Thoracic aorta (tissue), 2 donors: Measurements from ENCODE around the gene AP1S3. TPM values are rescaled to one million over a fixed set of nuclear protein-coding genes. Genes with fewer than 3 reads are reported as not detected.

ENCODE experiments used
- ATAC-seq: fragments of 150-250 bp; one replicate; pipeline ENCODE4 v1.8.0; 2017; ENCODE audit warnings: low read depth; ENCODE audit not compliant: insufficient number of reproducible peaks, low FRiP score
- DNase-seq: peaks from one replicate; pipeline ENCODE4 v3.0.0-alpha.2; 2020; ENCODE audit warnings: low spot score
- H3K27ac ChIP-seq, 2 donors: fragments of 200-600 bp; sonication (generic); 1 replicate in 1 of 2; 2 replicates in 1 of 2; pipeline ENCODE4 v1.5.1; 2016; ENCODE audit warnings: mild to moderate bottlenecking in 2 of 2, moderate library complexity in 2 of 2
- H3K27me3 ChIP-seq: fragments of 200-600 bp; sonication (generic); replicated peaks from 2 replicates; pipeline ENCODE4 v1.6.0; 2016; ENCODE audit warnings: mild to moderate bottlenecking; ENCODE audit not compliant: insufficient read depth
- H3K36me3 ChIP-seq: fragments of 200-600 bp; sonication (generic); one replicate; pipeline ENCODE4 v1.5.1; 2016
- H3K4me1 ChIP-seq, 2 donors: fragments of 200-600 bp; sonication (generic); 1 replicate in 1 of 2; 2 replicates in 1 of 2; pipeline versions ENCODE4 v1.5.1 to v1.6.0; 2016; ENCODE audit warnings: low read depth in 2 of 2, mild to moderate bottlenecking in 1 of 2; ENCODE audit not compliant: control insufficient read depth in 1 of 2
- H3K4me3 ChIP-seq: fragments of 200-600 bp; sonication (generic); 2 replicates; pipeline ENCODE4 v1.5.1; 2016; ENCODE audit warnings: mild to moderate bottlenecking
- H3K9me3 ChIP-seq: fragments of 200-600 bp; sonication (generic); 2 replicates; pipeline ENCODE4 v1.5.1; 2016
- total RNA-seq, 2 donors: library from RNA; depleted of rRNA; stranded (reverse); fragments of >200 nt; gene quantifications; one replicate each; pipeline versions ENCODE4 v1.1.0 to v1.2.3, GENCODE V29; 2016
- TF ChIP-seq, protein P1 (sequence below): fragments of 200-600 bp; sonication (generic); IDR thresholded peaks from one replicate; pipeline ENCODE4 v1.5.1; 2019; ENCODE audit warnings: antibody characterized with exemption

The AP1S3 gene
- total RNA-seq, 2 donors from 2014 or later: 0.95 to 3.0 TPM

DNA sequence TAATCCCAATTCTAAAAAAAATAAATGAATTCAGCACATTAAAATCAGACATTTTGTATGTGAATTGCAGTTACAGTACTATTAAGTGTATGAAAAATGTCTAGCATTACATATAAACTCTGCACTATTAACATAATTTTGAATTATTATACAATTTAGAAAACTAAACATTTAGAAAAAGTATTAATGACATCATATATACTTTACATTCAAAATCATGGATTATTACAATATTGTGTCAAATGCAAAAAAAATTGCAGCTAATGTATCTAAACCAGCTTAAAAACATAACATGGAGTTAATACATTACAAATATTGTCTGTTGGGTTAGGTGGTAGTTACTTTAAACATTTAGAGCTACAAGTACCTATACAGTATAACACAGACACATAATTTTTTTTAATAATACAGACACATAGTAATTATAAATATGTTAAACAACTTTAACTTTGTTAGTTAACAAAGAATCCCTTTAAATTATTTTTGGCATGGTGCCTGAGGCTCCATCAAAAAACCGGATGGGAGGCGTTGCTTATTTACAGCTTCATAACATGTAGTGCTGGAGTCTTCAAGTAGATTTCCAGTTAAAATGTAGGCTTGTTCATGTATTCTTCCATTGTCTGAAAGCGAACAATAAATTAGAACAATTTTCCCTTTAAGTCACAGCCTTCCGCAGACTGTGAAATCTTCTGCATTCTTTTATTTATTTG, 79.1 kb downstream of the AP1S3 start:
- Histone ChIP-seq H3K4me1 (peaks cover 0 to 15% of the 10 kb centered on the region in 2 donors), H3K36me3 (no peaks in the 10 kb centered on the region), H3K9me3 (no peaks in the 10 kb centered on the region), H3K27ac (no peak overlapping the region), H3K27me3 (no peaks in the 10 kb centered on the region), H3K4me3 (no peak overlapping the region)
- no peak for ATAC-seq
- TF ChIP-seq, protein P1, sequence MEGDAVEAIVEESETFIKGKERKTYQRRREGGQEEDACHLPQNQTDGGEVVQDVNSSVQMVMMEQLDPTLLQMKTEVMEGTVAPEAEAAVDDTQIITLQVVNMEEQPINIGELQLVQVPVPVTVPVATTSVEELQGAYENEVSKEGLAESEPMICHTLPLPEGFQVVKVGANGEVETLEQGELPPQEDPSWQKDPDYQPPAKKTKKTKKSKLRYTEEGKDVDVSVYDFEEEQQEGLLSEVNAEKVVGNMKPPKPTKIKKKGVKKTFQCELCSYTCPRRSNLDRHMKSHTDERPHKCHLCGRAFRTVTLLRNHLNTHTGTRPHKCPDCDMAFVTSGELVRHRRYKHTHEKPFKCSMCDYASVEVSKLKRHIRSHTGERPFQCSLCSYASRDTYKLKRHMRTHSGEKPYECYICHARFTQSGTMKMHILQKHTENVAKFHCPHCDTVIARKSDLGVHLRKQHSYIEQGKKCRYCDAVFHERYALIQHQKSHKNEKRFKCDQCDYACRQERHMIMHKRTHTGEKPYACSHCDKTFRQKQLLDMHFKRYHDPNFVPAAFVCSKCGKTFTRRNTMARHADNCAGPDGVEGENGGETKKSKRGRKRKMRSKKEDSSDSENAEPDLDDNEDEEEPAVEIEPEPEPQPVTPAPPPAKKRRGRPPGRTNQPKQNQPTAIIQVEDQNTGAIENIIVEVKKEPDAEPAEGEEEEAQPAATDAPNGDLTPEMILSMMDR: no peak
- no peak for DNase-seq

DNA sequence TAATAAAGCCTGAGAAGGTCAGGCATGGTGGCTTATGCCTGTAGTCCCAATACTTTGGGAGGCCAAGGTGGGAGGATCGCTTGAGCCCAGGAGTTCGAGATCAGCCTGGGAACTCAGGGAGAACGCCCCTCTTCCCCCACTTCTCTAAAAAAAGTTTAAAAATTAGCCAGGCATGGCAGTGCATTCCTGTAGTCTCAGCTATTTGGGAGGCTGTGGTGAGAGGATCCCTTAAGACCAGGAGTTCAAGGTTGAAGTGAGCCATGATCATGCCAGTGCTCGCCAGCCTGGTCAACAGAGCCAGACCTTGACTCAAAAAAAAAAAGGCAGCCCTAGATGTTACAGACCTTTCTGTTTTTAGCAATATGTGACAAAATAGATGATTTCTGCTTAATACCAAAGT, 83.4 kb downstream of the AP1S3 start:
- DNase-seq: no peak
- Histone ChIP-seq H3K36me3 (no peaks in the 10 kb centered on the region), H3K4me3 (no peak overlapping the region), H3K27ac (no peak overlapping the region), H3K9me3 (no peaks in the 10 kb centered on the region), H3K27me3 (no peaks in the 10 kb centered on the region), H3K4me1 (no peaks in the 10 kb centered on the region)
- TF ChIP-seq, protein P1: no peak
- no peak for ATAC-seq

DNA sequence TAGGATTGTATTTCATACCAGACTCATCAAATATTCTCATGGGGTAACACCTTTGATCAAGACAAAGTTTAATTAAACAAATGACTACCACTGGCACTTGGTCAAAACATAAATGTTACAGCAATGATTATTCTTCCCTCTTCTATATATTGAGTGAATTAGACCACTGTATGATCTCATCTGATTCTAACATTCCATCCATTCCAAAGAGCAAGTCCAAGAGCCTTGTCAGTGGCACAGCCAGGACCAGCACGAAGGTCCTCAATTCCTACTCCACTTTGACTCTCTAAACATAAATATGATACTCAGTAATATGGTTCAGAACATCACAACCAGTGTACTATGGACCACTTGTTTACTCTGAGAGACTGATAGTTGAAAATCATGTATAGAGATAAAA, 86.4 kb downstream of the AP1S3 start:
- no peak for ATAC-seq
- H3K27ac ChIP-seq: no peak overlapping the region
- no peak overlapping the region for H3K4me3 ChIP-seq
- TF ChIP-seq, protein P1: no peak
- H3K36me3 ChIP-seq: no peaks in the 10 kb centered on the region
- no peaks in the 10 kb centered on the region for H3K9me3 ChIP-seq
- H3K27me3 ChIP-seq: no peaks in the 10 kb centered on the region
- no peak for DNase-seq
- no peaks in the 10 kb centered on the region for H3K4me1 ChIP-seq

DNA sequence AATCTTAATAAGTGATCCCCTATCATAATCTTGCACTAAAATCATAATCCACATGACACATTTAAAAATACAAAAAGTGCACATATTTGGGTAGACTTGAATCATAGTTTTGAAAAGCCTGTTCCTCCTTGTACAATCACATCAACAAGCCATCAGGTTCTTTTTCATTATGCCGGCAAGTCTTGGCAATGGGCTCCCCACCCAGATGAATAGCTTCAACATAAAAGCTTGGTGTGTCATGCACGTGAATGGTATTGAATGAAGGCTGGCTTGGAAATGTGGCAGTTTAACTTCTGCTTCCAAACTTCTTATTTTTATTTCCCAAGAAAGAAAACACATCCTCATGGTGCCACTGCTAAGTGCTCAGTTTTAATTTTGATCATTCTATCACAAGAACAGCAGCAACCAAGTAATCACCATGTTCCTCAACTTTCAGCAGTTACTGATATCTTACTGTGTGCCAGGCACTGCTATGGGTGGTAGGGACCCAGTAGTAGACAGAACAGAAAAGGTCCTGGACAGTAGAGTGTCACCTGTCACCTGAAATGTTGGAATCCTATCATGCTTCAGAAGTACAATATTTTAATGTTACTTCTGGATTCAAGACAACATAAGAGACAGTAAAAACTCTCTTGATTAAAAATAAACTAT, 89.9 kb downstream of the AP1S3 start:
- H3K9me3 ChIP-seq: no peaks in the 10 kb centered on the region
- TF ChIP-seq, protein P1: no peak
- H3K4me1 ChIP-seq: peaks cover 4 to 20% of the 10 kb centered on the region in 2 donors
- DNase-seq (no peak), ATAC-seq (no peak)
- no peaks in the 10 kb centered on the region for H3K36me3 ChIP-seq
- no peaks in the 10 kb centered on the region for H3K27me3 ChIP-seq
- H3K27ac ChIP-seq: no peak overlapping the region
- H3K4me3 ChIP-seq: no peak overlapping the region

DNA sequence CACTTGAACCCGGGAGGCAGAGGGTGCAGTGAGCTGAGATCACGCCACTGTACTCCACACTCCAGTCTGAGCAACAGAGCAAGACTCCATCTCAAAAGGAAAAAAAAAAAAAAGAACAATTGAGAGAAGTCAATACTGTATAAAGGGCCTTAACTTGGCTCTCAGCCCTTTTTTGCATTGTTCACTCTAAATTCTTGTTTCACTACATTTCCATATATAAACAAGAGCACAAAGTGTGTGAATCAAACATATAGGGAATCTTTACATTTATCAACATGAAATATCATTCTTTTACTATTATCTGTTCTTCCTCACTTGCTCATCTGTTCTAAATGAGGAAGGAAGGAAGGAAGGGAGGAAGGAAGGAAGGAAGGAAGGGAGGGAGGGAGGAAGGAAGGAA, 90.8 kb downstream of the AP1S3 start:
- no peak for ATAC-seq
- DNase-seq: no peak
- no peaks in the 10 kb centered on the region for H3K36me3 ChIP-seq
- H3K27me3 ChIP-seq: no peaks in the 10 kb centered on the region
- H3K4me1 ChIP-seq: peaks cover 4 to 28% of the 10 kb centered on the region in 2 donors
- TF ChIP-seq, protein P1: no peak
- no peaks in the 10 kb centered on the region for H3K9me3 ChIP-seq
- H3K4me3 ChIP-seq: no peak overlapping the region
- no peak overlapping the region for H3K27ac ChIP-seq
